Brain pericyte (primary cell): ENCODE data around the gene METTL25.

Experiments
- DNase-seq: peaks from one replicate; pipeline ENCODE4 v3.0.0-alpha.2; 2012; ENCODE audit warnings: low read depth, low spot score

Gene METTL25

GRCh38 chr12:82468563-82468962 is 110.2 kb downstream of the METTL25 start:
- no peak for DNase-seq

GRCh38 chr12:82470906-82471512 is 112.7 kb downstream of the METTL25 start:
- no peak for DNase-seq

GRCh38 chr12:82473111-82473754 is 114.9 kb downstream of the METTL25 start:
- DNase-seq = no peak

- no peak for DNase-seq
These were observed 116.0 kb downstream of the METTL25 start for GRCh38 chr12:82474181-82474797.

- DNase-seq = no peak
These were observed 116.5 kb downstream of the METTL25 start for GRCh38 chr12:82474798-82475184.

GRCh38 chr12:82475211-82475610 is 116.9 kb downstream of the METTL25 start:
- no peak for DNase-seq

- no peak for DNase-seq
These were observed 118.2 kb downstream of the METTL25 start for GRCh38 chr12:82476511-82476910.

GRCh38 chr12:82479511-82479910 is 121.2 kb downstream of the METTL25 start:
- no peak for DNase-seq

- no peak for DNase-seq
These were observed 122.3 kb downstream of the METTL25 start for GRCh38 chr12:82480606-82481005.

- DNase-seq = no peak
These were observed 123.6 kb downstream of the METTL25 start for GRCh38 chr12:82481954-82482353.

- no peak for DNase-seq
These were observed 128.4 kb downstream of the METTL25 start for GRCh38 chr12:82486524-82487235.

- no peak for DNase-seq
These were observed 146.1 kb downstream of the METTL25 start for GRCh38 chr12:82504409-82504808.

- DNase-seq = no peak
These were observed 146.8 kb downstream of the METTL25 start for GRCh38 chr12:82505150-82505549.

GRCh38 chr12:82507686-82508085 is 149.4 kb downstream of the METTL25 start:
- no peak for DNase-seq

- no peak for DNase-seq
These were observed 152.1 kb downstream of the METTL25 start for GRCh38 chr12:82510386-82510785.

GRCh38 chr12:82514880-82515279 is 156.6 kb downstream of the METTL25 start:
- no peak for DNase-seq

GRCh38 chr12:82515652-82516051 is 157.3 kb downstream of the METTL25 start:
- no peak for DNase-seq

- no peak for DNase-seq
These were observed 158.7 kb downstream of the METTL25 start for GRCh38 chr12:82517027-82517426.

- no peak for DNase-seq
These were observed 159.5 kb downstream of the METTL25 start for GRCh38 chr12:82517808-82518207.

GRCh38 chr12:82519510-82519909 is 161.2 kb downstream of the METTL25 start:
- DNase-seq = no peak

- no peak for DNase-seq
These were observed 164.0 kb downstream of the METTL25 start for GRCh38 chr12:82522285-82522684.

GRCh38 chr12:82522762-82523161 is 164.4 kb downstream of the METTL25 start:
- no peak for DNase-seq

- no peak for DNase-seq
These were observed 165.7 kb downstream of the METTL25 start for GRCh38 chr12:82523996-82524395.
